ENCODE results near the gene KDM4B. TPM values are rescaled to one million over a fixed set of nuclear protein-coding genes. Genes with fewer than 3 reads are reported as not detected.

Gene KDM4B
- total RNA-seq, 4 donors from 2014 or later = 28.7 to 75.1 (median 46.1) TPM

DNA sequence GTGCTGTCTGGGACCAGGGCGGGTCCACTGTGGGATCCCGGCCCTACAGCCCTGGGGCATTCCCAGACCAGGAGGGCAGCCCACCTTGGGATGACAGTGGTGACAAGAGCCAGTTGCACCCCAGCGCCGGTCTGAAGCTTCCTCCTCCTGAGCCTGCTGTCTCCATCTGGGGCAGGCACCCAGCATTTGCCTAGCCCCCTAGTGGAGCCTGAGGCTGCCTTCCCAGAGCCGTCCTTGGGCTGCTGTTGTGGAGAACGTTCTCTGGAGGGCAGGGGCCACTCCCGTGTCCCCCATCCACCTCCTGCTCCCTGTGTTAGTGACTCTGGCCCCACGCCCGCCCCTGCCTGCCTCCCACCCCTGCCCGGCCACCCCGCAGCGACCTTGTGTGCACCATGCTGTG, 148.5 kb downstream of the KDM4B start:
- Histone ChIP-seq H3K36me3 (peaks cover 0 to 65% (median 0%) of the 10 kb centered on the region in 3 donors), H3K9me3 (no peaks in the 10 kb centered on the region), H3K27ac (no peak overlapping the region), H3K4me3 (no peak overlapping the region), H3K27me3 (no peaks in the 10 kb centered on the region), H3K4me1 (no peaks in the 10 kb centered on the region)
- no peak for TF ChIP-seq CTCF (IDR thresholded peaks at IDR 0.05)
- TF ChIP-seq POLR2A (IDR thresholded peaks at IDR 0.05) = no peak
- no peak for DNase-seq

DNA sequence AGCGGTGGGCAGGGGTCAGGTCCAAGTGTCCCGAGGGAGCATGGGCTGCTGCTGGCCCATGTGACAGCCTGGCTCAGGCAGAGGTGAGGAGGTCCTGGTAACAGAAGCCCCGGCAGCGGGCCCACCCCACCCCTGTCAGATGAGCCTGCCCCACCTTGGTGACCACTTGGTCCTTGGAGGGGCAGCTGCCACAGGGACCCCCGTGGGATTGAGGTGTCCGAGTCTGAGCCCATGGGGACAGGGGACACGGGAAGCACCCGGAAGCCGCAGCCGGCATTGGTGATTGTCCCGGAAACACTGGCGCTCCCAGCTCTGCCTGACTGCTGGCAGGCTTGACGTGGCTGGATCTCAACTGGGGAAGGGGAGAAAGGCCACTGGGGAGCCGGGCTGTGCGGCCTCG, 149.1 kb downstream of the KDM4B start:
- TF ChIP-seq CTCF (IDR thresholded peaks at IDR 0.05) = no peak
- TF ChIP-seq POLR2A (IDR thresholded peaks at IDR 0.05) = no peak
- H3K36me3 ChIP-seq = peaks cover 0 to 65% (median 0%) of the 10 kb centered on the region in 3 donors
- no peak overlapping the region for H3K27ac ChIP-seq
- H3K4me3 ChIP-seq = no peak overlapping the region
- no peaks in the 10 kb centered on the region for H3K27me3 ChIP-seq
- H3K9me3 ChIP-seq = no peaks in the 10 kb centered on the region
- no peaks in the 10 kb centered on the region for H3K4me1 ChIP-seq
- no peak for DNase-seq

DNA sequence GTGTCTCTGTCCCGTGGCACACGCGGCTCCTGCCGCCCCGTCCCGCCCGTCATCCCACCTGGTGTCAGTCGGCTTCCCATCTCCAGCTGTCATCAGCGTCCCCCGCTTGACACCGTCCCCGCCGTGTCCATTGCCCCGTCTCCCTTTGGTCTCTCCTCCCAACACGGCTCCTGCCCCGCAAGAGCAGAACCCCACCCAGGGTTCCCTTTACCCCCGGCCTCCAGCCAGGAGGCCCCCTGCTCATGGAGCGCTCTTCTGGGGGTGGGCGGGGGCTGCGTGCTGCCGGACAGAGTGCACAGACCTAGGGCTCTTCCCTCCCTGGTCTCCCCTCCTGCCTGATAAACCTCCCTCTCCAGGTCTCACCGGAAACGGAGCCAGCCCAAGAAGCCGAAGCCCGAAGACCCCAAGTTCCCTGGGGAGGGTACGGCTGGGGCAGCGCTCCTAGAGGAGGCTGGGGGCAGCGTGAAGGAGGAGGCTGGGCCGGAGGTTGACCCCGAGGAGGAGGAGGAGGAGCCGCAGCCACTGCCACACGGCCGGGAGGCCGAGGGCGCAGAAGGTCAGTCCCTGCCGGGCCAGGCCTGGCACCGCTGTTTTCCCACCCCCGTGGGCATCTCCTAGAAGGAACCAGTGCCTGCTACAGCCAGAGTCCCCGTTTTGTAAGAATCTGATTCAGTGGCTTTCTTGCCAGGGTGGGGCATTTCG, 150.5 kb downstream of the KDM4B start:
- no peak for DNase-seq
- H3K27ac ChIP-seq = no peak overlapping the region
- no peak for TF ChIP-seq CTCF (IDR thresholded peaks at IDR 0.05)
- no peak for TF ChIP-seq POLR2A (IDR thresholded peaks at IDR 0.05)
- peaks cover 0 to 56% (median 0%) of the 10 kb centered on the region in 3 donors for H3K36me3 ChIP-seq
- no peaks in the 10 kb centered on the region for H3K27me3 ChIP-seq
- H3K4me3 ChIP-seq = no peak overlapping the region
- H3K4me1 ChIP-seq = no peaks in the 10 kb centered on the region
- H3K9me3 ChIP-seq = no peaks in the 10 kb centered on the region

GRCh38 chr19:5120321-5120720, 151.4 kb downstream of the KDM4B start:
- Histone ChIP-seq H3K27me3 (no peaks in the 10 kb centered on the region), H3K27ac (no peak overlapping the region), H3K4me1 (no peaks in the 10 kb centered on the region), H3K4me3 (no peak overlapping the region), H3K9me3 (no peaks in the 10 kb centered on the region), H3K36me3 (peaks cover 0 to 49% (median 0%) of the 10 kb centered on the region in 3 donors)
- TF ChIP-seq POLR2A (IDR thresholded peaks at IDR 0.05) (no peak), CTCF (IDR thresholded peaks at IDR 0.05) (no peak)
- DNase-seq = no peak

GRCh38 chr19:5120833-5121232, 151.9 kb downstream of the KDM4B start:
- Histone ChIP-seq H3K9me3 (no peaks in the 10 kb centered on the region), H3K4me1 (no peaks in the 10 kb centered on the region), H3K27ac (no peak overlapping the region), H3K27me3 (no peaks in the 10 kb centered on the region), H3K36me3 (peaks cover 0 to 44% (median 0%) of the 10 kb centered on the region in 3 donors), H3K4me3 (no peak overlapping the region)
- DNase-seq = no peak
- TF ChIP-seq CTCF (IDR thresholded peaks at IDR 0.05) = no peak
- no peak for TF ChIP-seq POLR2A (IDR thresholded peaks at IDR 0.05)

Data from Peyer's patch (tissue), 4 donors.